GM12891 (cell line): ENCODE measurements around the gene SDR9C7.

ENCODE experiments used
- POLR2A ChIP-seq: IDR thresholded peaks from 2 replicates; pipeline ENCODE4 v1.6.1; 2011; ENCODE audit warnings: low read depth, low read length, control low read depth
- POLR2AphosphoS5 ChIP-seq: IDR thresholded peaks from 2 replicates; pipeline ENCODE4 v1.6.1; 2011; ENCODE audit warnings: low read depth, low read length, control low read depth
- SPI1 ChIP-seq: IDR thresholded peaks from 2 replicates; pipeline ENCODE4 v1.6.1; 2011; ENCODE audit warnings: low read depth, low read length, control low read depth
- TAF1 ChIP-seq: IDR thresholded peaks from 2 replicates; pipeline ENCODE4 v1.6.1; 2011; ENCODE audit warnings: low read depth, low read length, control low read depth

GRCh38 chr12:56894698-56895368, 39.4 kb downstream of the SDR9C7 start:
- no peak for TF ChIP-seq POLR2AphosphoS5
- no peak for TF ChIP-seq TAF1
- no peak for TF ChIP-seq POLR2A
- no peak for TF ChIP-seq SPI1
